ENCODE results near the gene SLC37A4.

The SLC37A4 gene

GRCh38 chr11:119029069-119029339 lies 1.7 kb downstream of the SLC37A4 start:
- TF ChIP-seq, protein P1, sequence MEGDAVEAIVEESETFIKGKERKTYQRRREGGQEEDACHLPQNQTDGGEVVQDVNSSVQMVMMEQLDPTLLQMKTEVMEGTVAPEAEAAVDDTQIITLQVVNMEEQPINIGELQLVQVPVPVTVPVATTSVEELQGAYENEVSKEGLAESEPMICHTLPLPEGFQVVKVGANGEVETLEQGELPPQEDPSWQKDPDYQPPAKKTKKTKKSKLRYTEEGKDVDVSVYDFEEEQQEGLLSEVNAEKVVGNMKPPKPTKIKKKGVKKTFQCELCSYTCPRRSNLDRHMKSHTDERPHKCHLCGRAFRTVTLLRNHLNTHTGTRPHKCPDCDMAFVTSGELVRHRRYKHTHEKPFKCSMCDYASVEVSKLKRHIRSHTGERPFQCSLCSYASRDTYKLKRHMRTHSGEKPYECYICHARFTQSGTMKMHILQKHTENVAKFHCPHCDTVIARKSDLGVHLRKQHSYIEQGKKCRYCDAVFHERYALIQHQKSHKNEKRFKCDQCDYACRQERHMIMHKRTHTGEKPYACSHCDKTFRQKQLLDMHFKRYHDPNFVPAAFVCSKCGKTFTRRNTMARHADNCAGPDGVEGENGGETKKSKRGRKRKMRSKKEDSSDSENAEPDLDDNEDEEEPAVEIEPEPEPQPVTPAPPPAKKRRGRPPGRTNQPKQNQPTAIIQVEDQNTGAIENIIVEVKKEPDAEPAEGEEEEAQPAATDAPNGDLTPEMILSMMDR (IDR thresholded peaks at IDR 0.05; ENCODE audit: low read depth, low read length): no peak
- no peak for DNase-seq (ENCODE audit: extremely low read depth, low read depth)

DNA sequence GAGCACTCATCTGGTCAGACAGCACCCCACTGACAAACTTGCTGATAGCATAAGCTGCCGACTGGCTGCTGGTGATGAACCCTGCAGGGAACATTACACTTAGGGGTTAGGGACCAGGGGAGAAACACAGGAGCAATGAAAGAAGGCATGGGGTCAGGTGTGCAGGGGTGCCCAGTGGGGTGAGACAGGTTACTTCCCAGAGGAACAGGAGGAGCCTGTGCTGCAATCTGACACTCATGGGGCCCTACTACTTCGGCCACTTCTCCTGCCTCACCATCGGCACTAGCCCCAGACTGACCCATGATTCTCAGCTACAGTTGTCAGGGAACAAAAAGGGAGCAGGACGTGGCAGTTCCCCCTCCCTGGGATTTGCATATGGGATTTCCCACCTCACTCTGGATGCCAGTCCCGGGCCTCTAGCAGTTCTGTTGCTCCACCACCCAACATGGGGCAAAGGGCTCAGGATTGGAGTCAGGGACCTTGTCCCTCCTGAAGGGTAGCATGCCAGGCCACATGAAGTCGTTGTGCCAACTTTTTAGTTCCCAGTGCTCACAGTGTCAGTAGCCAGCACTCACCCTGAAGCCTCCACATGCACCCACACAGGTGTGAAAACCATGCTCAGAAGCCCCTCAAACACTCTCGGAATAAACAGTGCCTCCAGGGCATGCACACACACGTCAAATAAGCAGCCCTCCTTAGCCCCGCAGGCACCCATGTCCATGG lies 2.2 kb downstream of the SLC37A4 start:
- DNase-seq (ENCODE audit: extremely low read depth, low read depth): no peak

DNA sequence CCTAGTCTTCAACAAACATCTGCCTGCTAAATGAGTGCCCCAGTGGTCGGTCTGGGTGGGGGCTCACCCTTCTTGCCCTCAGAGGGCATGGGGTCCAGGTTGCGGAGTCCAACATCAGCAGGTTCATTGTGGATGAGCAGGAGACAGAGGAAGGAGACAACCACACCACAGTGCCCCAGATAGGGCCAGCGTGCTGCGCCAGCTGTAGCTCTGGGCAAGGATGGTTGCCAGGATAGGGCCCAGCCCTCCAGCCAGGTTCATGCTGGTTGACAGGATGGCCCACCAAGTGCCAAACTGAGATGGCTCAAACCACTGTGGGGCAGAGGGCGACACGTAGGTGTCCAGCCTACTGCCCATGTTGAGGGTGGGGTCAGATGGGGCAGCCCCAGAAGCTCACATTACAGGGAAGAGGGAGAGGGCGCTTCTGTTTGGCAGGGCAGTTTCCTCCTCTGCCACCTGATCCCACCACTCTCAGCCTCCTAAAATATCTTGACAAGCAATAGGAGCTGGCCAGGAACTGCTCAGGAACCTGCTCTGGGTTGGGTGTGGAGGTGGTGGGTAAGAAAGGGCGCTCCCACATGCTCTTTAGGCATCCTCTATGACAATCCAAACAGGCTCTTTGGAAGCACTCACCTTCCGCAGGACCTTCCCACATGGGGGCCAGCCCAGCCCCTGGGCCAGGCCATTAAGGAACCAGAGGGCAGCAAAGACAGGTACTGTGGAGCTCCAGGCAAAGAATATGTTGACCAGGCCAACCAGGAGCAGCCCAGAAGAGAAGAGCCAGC lies 2.9 kb downstream of the SLC37A4 start:
- TF ChIP-seq, protein P1 (IDR thresholded peaks at IDR 0.05; ENCODE audit: low read depth, low read length): no peak
- no peak for DNase-seq (ENCODE audit: extremely low read depth, low read depth)

More for the DNA sequence above, 2.2 kb downstream of the SLC37A4 start:
- TF ChIP-seq, protein P1 (IDR thresholded peaks at IDR 0.05; ENCODE audit: low read depth, low read length): no peak

- no peak for DNase-seq (ENCODE audit: extremely low read depth, low read depth)
- TF ChIP-seq, protein P1 (IDR thresholded peaks at IDR 0.05; ENCODE audit: low read depth, low read length): no peak
Observed at GRCh38 chr11:119026970-119027369, 3.7 kb downstream of the SLC37A4 start.

GRCh38 chr11:119025978-119026766 lies 4.5 kb downstream of the SLC37A4 start:
- TF ChIP-seq, protein P1 (IDR thresholded peaks at IDR 0.05; ENCODE audit: low read depth, low read length): no peak
- no peak for DNase-seq (ENCODE audit: extremely low read depth, low read depth)

DNA sequence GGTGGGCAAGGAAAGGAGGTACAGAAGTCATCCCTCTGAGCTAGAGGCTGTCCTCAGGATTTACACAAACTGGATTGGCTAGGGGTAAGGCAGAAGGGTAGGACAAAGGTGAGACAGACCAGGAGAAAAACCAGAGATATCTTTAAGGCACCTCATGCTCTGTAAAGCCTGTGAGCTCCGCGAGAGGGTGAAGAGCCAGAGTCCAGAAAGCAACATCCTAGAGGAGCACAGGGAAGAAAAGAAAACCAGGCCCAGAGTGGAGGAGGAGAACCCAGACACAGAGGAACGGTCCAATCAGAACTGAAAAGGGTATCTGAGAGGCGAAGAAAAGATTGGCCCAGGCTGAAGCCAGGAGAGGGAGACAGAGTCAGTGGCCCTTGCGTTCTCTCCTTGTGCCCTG lies 5.1 kb downstream of the SLC37A4 start:
- TF ChIP-seq, protein P1 (IDR thresholded peaks at IDR 0.05; ENCODE audit: low read depth, low read length): no peak

GRCh38 chr11:119025099-119025473 lies 5.6 kb downstream of the SLC37A4 start:
- TF ChIP-seq, protein P1 (IDR thresholded peaks at IDR 0.05; ENCODE audit: low read depth, low read length): no peak

More for the DNA sequence above, 5.1 kb downstream of the SLC37A4 start:
- no peak for DNase-seq (ENCODE audit: extremely low read depth, low read depth)

More at GRCh38 chr11:119025099-119025473, 5.6 kb downstream of the SLC37A4 start:
- no peak for DNase-seq (ENCODE audit: extremely low read depth, low read depth)
